ENCODE data around the gene CACNA1C. TPM values are rescaled to one million over a fixed set of nuclear protein-coding genes. Genes with fewer than 3 reads are reported as not detected.

The CACNA1C gene
- total RNA-seq, 4 donors from 2014 or later, result 0.38 to 2.4 (median 1.4) TPM

DNA sequence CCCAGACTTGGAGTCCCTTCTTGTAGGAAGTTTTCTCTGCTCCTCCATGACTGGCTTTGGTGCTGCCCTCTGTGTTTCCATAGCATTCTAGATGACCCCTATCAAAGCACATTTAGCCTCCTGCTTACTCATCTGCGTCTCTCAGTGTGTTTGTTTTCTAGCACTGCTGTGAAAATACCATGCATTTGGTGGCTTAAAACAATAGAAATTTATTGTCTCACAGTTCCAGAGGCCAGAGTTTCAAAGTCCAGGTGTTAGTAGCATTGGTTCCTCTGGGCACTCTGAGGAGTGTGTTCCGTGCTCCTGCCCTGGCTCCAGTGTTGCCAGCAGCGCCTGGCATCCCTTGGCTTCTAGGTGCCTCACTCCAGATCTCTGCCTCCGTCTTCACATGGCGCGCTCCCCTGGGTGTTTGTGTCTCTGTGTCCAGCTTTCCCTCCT lies 86.1 kb downstream of the CACNA1C start:
- no peak for TF ChIP-seq POLR2A (IDR thresholded peaks at IDR 0.05)
- TF ChIP-seq, protein P1, sequence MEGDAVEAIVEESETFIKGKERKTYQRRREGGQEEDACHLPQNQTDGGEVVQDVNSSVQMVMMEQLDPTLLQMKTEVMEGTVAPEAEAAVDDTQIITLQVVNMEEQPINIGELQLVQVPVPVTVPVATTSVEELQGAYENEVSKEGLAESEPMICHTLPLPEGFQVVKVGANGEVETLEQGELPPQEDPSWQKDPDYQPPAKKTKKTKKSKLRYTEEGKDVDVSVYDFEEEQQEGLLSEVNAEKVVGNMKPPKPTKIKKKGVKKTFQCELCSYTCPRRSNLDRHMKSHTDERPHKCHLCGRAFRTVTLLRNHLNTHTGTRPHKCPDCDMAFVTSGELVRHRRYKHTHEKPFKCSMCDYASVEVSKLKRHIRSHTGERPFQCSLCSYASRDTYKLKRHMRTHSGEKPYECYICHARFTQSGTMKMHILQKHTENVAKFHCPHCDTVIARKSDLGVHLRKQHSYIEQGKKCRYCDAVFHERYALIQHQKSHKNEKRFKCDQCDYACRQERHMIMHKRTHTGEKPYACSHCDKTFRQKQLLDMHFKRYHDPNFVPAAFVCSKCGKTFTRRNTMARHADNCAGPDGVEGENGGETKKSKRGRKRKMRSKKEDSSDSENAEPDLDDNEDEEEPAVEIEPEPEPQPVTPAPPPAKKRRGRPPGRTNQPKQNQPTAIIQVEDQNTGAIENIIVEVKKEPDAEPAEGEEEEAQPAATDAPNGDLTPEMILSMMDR (IDR thresholded peaks at IDR 0.05), result no peak
- DNase-seq (ENCODE audit: low spot score in 2 of 2), result no peak
- intact Hi-C loops (cut with DNase I; ENCODE audit: low total_unique reads), result no loop called here
- WGBS, 2 donors, result 96 to 97% methylated on average over 6 of the region's 6 CpGs
- no peak overlapping the region for H3K4me3 ChIP-seq (ENCODE audit: low read depth, poor library complexity, severe bottlenecking)

DNA sequence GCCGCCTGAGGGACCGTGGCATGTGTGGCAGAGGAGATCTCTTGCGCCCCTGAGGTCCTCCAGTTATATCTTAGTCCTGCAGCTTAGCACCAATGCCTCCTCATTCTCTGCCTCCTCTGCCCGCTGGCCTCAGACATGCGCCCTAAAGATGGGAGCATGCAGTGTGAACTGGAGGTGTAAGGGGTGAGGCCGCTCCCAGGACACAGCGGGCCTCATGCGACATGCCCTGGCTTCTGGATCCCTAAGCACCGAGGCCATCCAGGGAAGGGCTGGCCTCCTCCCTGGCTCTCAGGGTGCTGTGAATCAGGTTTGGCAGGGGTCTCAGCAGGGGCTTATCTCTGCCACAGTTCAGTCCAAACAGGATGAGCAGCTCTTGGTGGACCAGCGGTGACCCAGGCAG lies 86.9 kb downstream of the CACNA1C start:
- TF ChIP-seq, protein P1 (IDR thresholded peaks at IDR 0.05), result no peak
- no peak for TF ChIP-seq POLR2A (IDR thresholded peaks at IDR 0.05)
- no peak overlapping the region for H3K4me3 ChIP-seq (ENCODE audit: low read depth, poor library complexity, severe bottlenecking)
- WGBS, 2 donors, result 92 to 96% methylated on average over 10 of the region's 10 CpGs
- no peak for DNase-seq (ENCODE audit: low spot score in 2 of 2)
- intact Hi-C loops (cut with DNase I; ENCODE audit: low total_unique reads), result no loop called here

DNA sequence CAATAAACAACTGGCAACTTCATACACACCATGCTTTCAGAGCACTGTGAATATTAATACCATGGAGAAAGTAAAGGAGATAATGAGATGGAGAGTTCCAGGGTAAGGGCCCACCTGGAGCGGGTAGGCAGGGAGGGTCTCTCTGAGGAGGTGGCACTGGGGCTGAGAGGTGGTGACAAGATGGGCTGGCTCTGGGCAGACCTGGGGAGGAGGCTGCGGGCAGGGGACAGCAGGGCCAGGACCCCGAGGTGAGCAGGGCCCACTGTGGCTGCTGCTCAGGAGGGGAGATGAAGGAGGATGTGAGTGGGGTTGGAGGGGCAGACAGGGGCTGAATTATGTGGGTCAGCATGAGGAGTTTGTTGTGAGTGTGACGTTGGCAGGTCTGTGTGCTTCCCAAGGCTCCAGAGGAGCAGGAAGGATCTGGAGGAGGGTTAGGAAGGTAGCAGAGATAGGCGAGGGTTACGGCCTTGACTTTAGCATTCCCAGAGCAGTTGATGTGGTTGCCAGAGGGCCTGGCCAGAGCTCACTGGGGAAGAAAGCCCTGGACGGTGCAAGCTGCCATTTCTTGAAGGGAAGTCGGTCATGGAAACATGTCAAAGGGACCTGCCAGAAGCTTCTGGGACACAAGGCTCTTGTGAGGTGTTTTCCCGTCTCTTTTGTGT lies 88.2 kb downstream of the CACNA1C start:
- no peak for DNase-seq (ENCODE audit: low spot score in 2 of 2)
- TF ChIP-seq, protein P1 (IDR thresholded peaks at IDR 0.05), result no peak
- no peak for TF ChIP-seq POLR2A (IDR thresholded peaks at IDR 0.05)
- H3K4me3 ChIP-seq (ENCODE audit: low read depth, poor library complexity, severe bottlenecking), result no peak overlapping the region
- intact Hi-C loops (cut with DNase I; ENCODE audit: low total_unique reads), result no loop called here
- 84 to 91% methylated on average over 9 of the region's 9 CpGs for WGBS, 2 donors

DNA sequence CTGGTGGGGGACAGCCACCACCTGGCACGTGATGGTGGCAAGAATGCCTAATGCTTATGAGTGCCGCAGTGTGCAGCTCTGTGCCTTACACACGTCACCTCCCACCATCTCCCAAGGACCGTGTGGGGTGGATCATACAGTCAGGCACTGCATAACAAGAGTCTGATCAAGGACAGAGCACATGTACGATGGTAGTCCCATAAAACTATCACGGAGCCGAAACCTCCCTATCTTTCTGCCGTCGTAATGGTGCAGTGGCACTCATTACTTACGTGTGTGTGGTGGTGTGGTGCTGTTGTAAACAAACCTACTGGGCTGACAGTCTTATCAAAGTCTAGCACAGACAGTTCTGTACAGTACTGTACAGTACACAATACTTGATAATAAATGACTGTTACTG lies 89.3 kb downstream of the CACNA1C start:
- DNase-seq (ENCODE audit: low spot score in 2 of 2), result no peak
- H3K4me3 ChIP-seq (ENCODE audit: low read depth, poor library complexity, severe bottlenecking), result no peak overlapping the region
- TF ChIP-seq, protein P1 (IDR thresholded peaks at IDR 0.05), result no peak
- no peak for TF ChIP-seq POLR2A (IDR thresholded peaks at IDR 0.05)
- intact Hi-C loops (cut with DNase I; ENCODE audit: low total_unique reads), result no loop called here
- WGBS, 2 donors, result 89 to 91% methylated on average over 10 of the region's 10 CpGs

DNA sequence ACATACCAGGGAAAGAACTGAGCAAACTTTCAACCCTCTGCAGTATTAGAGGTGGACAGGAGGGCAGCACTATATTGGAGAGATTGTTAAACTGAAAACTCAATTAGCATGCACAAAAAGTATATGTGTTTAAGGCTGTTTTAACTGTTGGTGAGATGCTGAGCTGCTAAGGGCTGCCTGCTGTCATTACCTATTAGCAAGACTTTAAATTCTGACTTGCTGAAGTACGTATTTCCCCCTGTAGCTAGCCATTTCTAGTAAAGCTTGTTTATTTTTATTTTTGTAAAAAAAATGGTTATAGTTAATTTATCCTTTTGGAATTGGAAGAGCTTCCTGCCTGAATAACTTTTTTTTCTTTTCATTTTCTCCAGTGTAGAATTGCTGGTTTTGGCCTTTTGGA lies 92.2 kb downstream of the CACNA1C start:
- intact Hi-C loops (cut with DNase I; ENCODE audit: low total_unique reads), result no loop called here
- no peak for TF ChIP-seq POLR2A (IDR thresholded peaks at IDR 0.05)
- TF ChIP-seq, protein P1 (IDR thresholded peaks at IDR 0.05), result no peak
- 83 to 85% methylated on average over 1 of the region's 1 CpG for WGBS, 2 donors
- H3K4me3 ChIP-seq (ENCODE audit: low read depth, poor library complexity, severe bottlenecking), result no peak overlapping the region
- DNase-seq (ENCODE audit: low spot score in 2 of 2), result no peak
